ENCODE measurements around the gene CASP5. TPM values are rescaled to one million over a fixed set of nuclear protein-coding genes. Genes with fewer than 3 reads are reported as not detected.

Gene CASP5
- total RNA-seq, 1 donor, result 0.43 TPM

- DNase-seq (ENCODE audit: low read depth), result peak; percentile 32
- H3K4me3 ChIP-seq (ENCODE audit: low read depth, low read length), result peak overlapping the region; percentile 68
- no peak for TF ChIP-seq CTCF (IDR thresholded peaks at IDR 0.05; ENCODE audit: insufficient read depth, low read depth, low read length)
Observed at GRCh38 chr11:104967534-104968354, 55.2 kb downstream of the CASP5 start.

DNA sequence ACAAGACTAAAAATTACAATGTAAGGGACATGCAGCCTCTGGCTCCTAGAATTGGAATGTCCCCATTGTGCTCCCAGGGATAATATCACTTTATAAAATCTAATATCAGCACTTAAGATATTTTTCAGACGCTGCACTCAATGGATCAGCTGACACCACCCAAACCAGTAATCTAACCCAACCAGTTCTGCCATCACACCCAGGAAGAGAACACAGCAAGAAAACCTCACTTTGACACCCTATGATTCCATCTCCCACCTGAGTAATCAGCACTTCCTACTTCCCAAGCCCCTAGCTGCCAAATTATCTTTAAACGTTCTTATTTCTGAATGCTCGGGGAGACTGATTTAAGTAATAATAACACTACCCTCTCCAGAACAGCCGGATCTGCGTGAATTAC lies 57.2 kb downstream of the CASP5 start:
- DNase-seq (ENCODE audit: low read depth), result no peak
- H3K4me3 ChIP-seq (ENCODE audit: low read depth, low read length), result no peak overlapping the region
- no peak for TF ChIP-seq CTCF (IDR thresholded peaks at IDR 0.05; ENCODE audit: insufficient read depth, low read depth, low read length)

- no peak for TF ChIP-seq CTCF (IDR thresholded peaks at IDR 0.05; ENCODE audit: insufficient read depth, low read depth, low read length)
- H3K4me3 ChIP-seq (ENCODE audit: low read depth, low read length), result no peak overlapping the region
- no peak for DNase-seq (ENCODE audit: low read depth)
Observed at GRCh38 chr11:104964247-104964646, 58.7 kb downstream of the CASP5 start.

GRCh38 chr11:104962852-104963251 lies 60.1 kb downstream of the CASP5 start:
- DNase-seq (ENCODE audit: low read depth), result no peak
- no peak overlapping the region for H3K4me3 ChIP-seq (ENCODE audit: low read depth, low read length)
- no peak for TF ChIP-seq CTCF (IDR thresholded peaks at IDR 0.05; ENCODE audit: insufficient read depth, low read depth, low read length)

DNA sequence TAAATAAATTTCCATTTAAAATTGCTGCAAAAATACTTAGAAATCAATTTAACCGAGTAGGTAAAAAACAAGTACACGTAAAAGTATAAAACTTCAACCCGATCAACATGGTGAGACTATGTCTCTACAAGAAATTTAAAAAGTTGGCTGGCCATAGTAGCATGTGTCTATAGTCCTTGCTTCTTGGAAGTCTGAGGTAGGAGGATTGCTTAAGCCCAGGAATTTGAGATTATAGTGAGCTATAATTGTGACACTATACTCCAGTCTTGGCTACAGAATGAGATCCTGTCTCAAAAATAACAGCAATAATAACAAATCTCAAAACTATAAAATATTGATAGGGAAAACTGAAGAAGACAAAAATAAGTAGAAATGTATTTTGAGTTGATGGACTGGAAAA lies 65.7 kb downstream of the CASP5 start:
- peak; percentile 11 for DNase-seq (ENCODE audit: low read depth)
- no peak for TF ChIP-seq CTCF (IDR thresholded peaks at IDR 0.05; ENCODE audit: insufficient read depth, low read depth, low read length)

GRCh38 chr11:104956528-104956927 lies 66.4 kb downstream of the CASP5 start:
- H3K4me3 ChIP-seq (ENCODE audit: low read depth, low read length), result no peak overlapping the region
- DNase-seq (ENCODE audit: low read depth), result peak; percentile 10
- TF ChIP-seq CTCF (IDR thresholded peaks at IDR 0.05; ENCODE audit: insufficient read depth, low read depth, low read length), result no peak

More for the DNA sequence above, 65.7 kb downstream of the CASP5 start:
- no peak overlapping the region for H3K4me3 ChIP-seq (ENCODE audit: low read depth, low read length)
